Erythroblast (primary cell): ENCODE measurements around the gene ABTB1.

ENCODE experiments used
- GATA1 ChIP-seq: IDR thresholded peaks from 2 replicates; pipeline ENCODE4 v1.6.1; 2011; ENCODE audit warnings: low read depth, mild to moderate bottlenecking, control low read depth, low read length, moderate library complexity
- POLR2A ChIP-seq: IDR thresholded peaks from 2 replicates; pipeline ENCODE4 v1.6.1; 2011; ENCODE audit warnings: mild to moderate bottlenecking, low read length

GRCh38 chr3:127689266-127689860 lies 16.6 kb downstream of the ABTB1 start:
- TF ChIP-seq POLR2A, result no peak
- TF ChIP-seq GATA1, result no peak
